ENCODE results near the gene GTF2H2.
"Not testable (repeated sequence)": the region's sequence is repeated elsewhere in the genome, so short reads cannot be mapped to it uniquely, and the experiment has no call there.

The GTF2H2 gene

GRCh38 chr5:71067262-71067928 lies at the start of gene GTF2H2:
TSS of gene GTF2H2 (minus strand) at chr5:71067676. CDS start at chr5:71062763, 4,913 bp downstream.
- DNase-seq (ENCODE audit: low read depth); H3K4me3 ChIP-seq (ENCODE audit: control insufficient read depth, low read depth, low read length): not testable (repeated sequence)

GRCh38 chr5:71109730-71110275 lies 42.3 kb upstream of the GTF2H2 start:
- not testable (repeated sequence) for DNase-seq (ENCODE audit: low read depth); H3K4me3 ChIP-seq (ENCODE audit: control insufficient read depth, low read depth, low read length)

GRCh38 chr5:71099996-71100395 lies 32.5 kb upstream of the GTF2H2 start:
- DNase-seq (ENCODE audit: low read depth); H3K4me3 ChIP-seq (ENCODE audit: control insufficient read depth, low read depth, low read length): not testable (repeated sequence)

DNA sequence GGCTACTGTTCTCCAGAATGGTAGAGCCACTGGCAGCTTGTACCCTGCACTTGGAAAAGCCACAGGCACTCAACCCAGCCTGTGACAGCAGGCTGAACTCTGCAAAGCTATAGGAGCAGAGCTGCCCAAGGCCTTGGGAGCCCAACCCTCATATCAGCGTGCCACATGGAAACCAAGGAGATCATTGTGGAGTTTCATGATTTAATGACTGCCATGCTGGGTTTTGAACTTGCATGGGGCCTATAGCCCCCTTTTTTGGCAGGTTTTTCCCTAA lies 30.4 kb upstream of the GTF2H2 start:
- DNase-seq (ENCODE audit: low read depth); H3K4me3 ChIP-seq (ENCODE audit: control insufficient read depth, low read depth, low read length): not testable (repeated sequence)

GRCh38 chr5:71097173-71097929 lies 29.9 kb upstream of the GTF2H2 start:
- not testable (repeated sequence) for DNase-seq (ENCODE audit: low read depth); H3K4me3 ChIP-seq (ENCODE audit: control insufficient read depth, low read depth, low read length)

- not testable (repeated sequence) for DNase-seq (ENCODE audit: low read depth); H3K4me3 ChIP-seq (ENCODE audit: control insufficient read depth, low read depth, low read length)
Observed at GRCh38 chr5:71089773-71090172, 22.3 kb upstream of the GTF2H2 start.

- H3K4me3 ChIP-seq (ENCODE audit: control insufficient read depth, low read depth, low read length); DNase-seq (ENCODE audit: low read depth): not testable (repeated sequence)
Observed at GRCh38 chr5:71088754-71089153, 21.3 kb upstream of the GTF2H2 start.

GRCh38 chr5:71086145-71086544 lies 18.7 kb upstream of the GTF2H2 start:
- not testable (repeated sequence) for H3K4me3 ChIP-seq (ENCODE audit: control insufficient read depth, low read depth, low read length); DNase-seq (ENCODE audit: low read depth)

- not testable (repeated sequence) for H3K4me3 ChIP-seq (ENCODE audit: control insufficient read depth, low read depth, low read length); DNase-seq (ENCODE audit: low read depth)
Observed at GRCh38 chr5:71084280-71085063, 17.0 kb upstream of the GTF2H2 start.

DNA sequence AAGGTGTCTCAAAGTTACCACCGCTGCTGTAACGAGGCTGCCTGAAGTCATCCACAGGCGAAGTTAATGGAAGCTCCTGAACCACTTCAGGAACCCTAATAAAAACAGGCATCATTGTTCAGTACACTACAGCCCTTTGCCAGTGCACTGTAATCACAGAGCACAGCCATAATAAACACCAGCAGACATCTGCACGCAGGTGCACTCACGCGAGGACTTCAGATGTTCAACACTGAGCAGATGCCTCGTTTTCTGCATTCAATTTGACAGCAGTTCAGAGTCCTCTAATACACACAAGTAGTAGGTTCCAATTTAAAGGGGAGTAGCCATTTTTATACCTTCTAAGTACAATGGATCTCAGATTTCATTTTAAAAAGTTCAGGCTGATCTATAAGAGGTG lies 15.4 kb upstream of the GTF2H2 start:
- H3K4me3 ChIP-seq (ENCODE audit: control insufficient read depth, low read depth, low read length); DNase-seq (ENCODE audit: low read depth): not testable (repeated sequence)

DNA sequence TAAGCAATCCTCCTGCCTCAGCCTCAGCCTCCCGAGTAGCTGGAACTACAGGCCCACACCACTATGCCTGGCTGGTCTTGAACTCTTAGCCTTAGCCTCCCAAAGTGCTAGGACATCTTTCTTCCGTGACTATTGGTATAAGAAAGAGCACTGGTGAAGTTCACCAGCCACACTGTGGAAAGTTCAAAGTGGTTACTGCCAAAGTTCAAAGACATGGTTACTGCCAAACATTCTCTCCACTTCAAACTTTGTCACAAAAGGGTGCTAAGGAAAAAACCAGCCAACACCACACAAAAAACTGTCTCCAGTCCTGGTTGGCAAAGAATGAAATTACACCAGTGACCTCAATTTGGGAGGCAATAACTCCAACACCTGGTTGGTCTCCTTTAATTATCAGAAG lies 14.9 kb upstream of the GTF2H2 start:
- not testable (repeated sequence) for H3K4me3 ChIP-seq (ENCODE audit: control insufficient read depth, low read depth, low read length); DNase-seq (ENCODE audit: low read depth)

DNA sequence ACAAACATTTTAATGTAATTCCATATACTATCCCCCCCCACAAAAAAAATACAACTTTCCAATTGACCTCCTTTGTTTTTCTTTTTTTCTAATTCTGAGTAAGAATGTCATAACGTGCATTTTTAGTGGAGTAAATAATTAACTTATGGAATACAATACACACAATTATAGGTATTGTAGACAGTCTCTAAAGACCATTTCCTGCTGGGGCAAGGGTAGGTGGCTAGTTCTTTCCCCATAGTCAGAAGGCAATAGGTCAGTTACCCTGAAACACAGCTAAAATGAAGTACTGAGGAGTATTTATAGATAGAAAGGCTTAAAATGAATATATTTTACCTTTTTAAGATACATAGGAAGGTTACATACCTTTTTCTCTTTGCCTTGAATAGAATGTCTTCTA lies 6.2 kb downstream of the GTF2H2 start:
- H3K4me3 ChIP-seq (ENCODE audit: control insufficient read depth, low read depth, low read length); DNase-seq (ENCODE audit: low read depth): not testable (repeated sequence)

DNA sequence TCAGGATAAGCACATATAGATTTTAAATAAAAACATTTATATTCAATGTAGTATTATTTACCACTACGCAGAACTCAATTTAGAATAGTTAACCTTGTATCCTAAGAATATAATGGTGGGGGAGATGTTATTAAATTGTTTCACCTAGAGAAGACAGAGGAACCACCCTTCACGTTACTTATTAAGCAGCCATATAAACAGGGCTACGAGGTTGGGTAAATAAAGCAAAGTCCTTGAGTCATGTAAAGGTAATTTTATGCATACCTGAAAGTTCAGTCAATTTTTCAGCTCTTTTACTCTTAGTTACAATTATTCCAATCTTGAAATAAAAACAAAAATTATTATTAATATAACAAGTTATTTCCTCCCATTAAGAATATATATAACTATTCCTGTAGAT lies 8.1 kb downstream of the GTF2H2 start:
- DNase-seq (ENCODE audit: low read depth); H3K4me3 ChIP-seq (ENCODE audit: control insufficient read depth, low read depth, low read length): not testable (repeated sequence)

DNA sequence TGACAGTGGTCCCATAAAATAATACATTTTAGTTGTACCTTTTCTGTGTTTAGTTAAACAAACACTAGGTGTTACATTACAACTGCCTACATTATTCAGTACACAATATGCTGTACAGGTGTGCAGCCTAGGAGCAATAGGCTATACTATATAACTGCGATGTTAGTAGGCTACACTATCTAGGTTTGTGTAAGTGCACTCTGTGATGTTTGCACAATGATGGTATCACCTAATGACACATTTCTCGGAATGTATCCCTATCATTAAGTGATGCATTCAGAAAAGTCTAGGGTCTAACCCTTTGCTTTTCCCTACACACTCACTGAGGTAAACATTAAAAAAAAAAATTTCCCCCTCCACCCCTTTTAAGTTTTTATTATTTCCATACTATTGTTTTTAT lies 22.7 kb downstream of the GTF2H2 start:
- not testable (repeated sequence) for H3K4me3 ChIP-seq (ENCODE audit: control insufficient read depth, low read depth, low read length); DNase-seq (ENCODE audit: low read depth)

GRCh38 chr5:71044128-71044527 lies 23.3 kb downstream of the GTF2H2 start:
- DNase-seq (ENCODE audit: low read depth); H3K4me3 ChIP-seq (ENCODE audit: control insufficient read depth, low read depth, low read length): not testable (repeated sequence)

- H3K4me3 ChIP-seq (ENCODE audit: control insufficient read depth, low read depth, low read length); DNase-seq (ENCODE audit: low read depth): not testable (repeated sequence)
Observed at GRCh38 chr5:71031046-71031776, 36.3 kb downstream of the GTF2H2 start.

- not testable (repeated sequence) for DNase-seq (ENCODE audit: low read depth); H3K4me3 ChIP-seq (ENCODE audit: control insufficient read depth, low read depth, low read length)
Observed at GRCh38 chr5:71025289-71025953, 42.1 kb downstream of the GTF2H2 start, which contains the start of gene NAIP. TSS of gene NAIP (minus strand) at chr5:71025339. CDS start at chr5:71012915, 12,424 bp downstream.

DNA sequence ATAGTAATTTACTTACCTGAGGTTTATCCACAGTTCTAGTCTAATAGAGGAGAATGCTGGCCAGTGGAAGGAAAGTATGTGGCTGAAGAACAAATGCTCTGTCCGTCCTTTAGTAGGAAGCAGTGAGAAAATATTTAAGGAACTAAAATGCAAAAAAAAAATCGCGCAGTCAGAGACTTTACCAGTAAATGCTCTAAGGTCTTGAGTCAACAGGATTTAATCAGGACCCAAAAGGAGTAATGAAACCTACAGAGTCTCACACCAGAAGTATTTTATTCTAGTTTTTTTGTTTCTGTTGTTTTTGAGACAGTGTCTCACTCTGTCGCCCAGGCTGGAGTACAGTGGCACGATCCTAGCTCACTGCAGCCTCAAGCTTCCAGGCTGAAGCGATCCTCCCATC lies 46.8 kb downstream of the GTF2H2 start:
- not testable (repeated sequence) for DNase-seq (ENCODE audit: low read depth); H3K4me3 ChIP-seq (ENCODE audit: control insufficient read depth, low read depth, low read length)
